Natural killer cell treated with Interleukin-12 subunit alpha and Interleukin-12 subunit beta and Interleukin-15 and Interleukin-18, amount 100 ng/mL, for 72 hours (primary cell): ENCODE data around the gene A4GALT. TPM values are rescaled to one million over a fixed set of nuclear protein-coding genes. Genes with fewer than 3 reads are reported as not detected.

Source experiments
- ATAC-seq, 2 donors: fragments of 150-1000 bp; cut with Tn5 transposase in 1 of 2; sonication (Bioruptor Pico), chemical (Tn5 transposase) in 1 of 2; 2 replicates each; pipeline ENCODE4 v1.10.0; 2021
- DNase-seq: peaks from one replicate; pipeline ENCODE4 v3.0.0; 2022; ENCODE audit warnings: low spot score
- H3K27ac Mint-ChIP-seq, 2 donors: 1 replicate in 1 of 2; 2 replicates in 1 of 2; pipeline ENCODE4 v1.8.0; 2022; ENCODE audit warnings: mixed read lengths in 2 of 2, mild to moderate bottlenecking in 1 of 2, moderate library complexity in 1 of 2
- H3K27me3 Mint-ChIP-seq, 2 donors: 1 replicate in 1 of 2; 2 replicates in 1 of 2; pipeline ENCODE4 v1.8.0; 2022; ENCODE audit warnings: mixed read lengths in 2 of 2
- H3K36me3 Mint-ChIP-seq: one replicate; pipeline ENCODE4 v1.8.0; 2022; ENCODE audit warnings: mixed read lengths
- H3K4me1 Mint-ChIP-seq, 2 donors: 1 replicate in 1 of 2; 2 replicates in 1 of 2; pipeline ENCODE4 v1.8.0; 2022; ENCODE audit warnings: low read depth in 2 of 2, mixed read lengths in 2 of 2, mild to moderate bottlenecking in 1 of 2
- H3K4me3 Mint-ChIP-seq: one replicate; pipeline ENCODE4 v1.8.0; 2022; ENCODE audit warnings: mixed read lengths
- H3K9me3 Mint-ChIP-seq: 2 replicates; pipeline ENCODE4 v1.8.0; 2022; ENCODE audit warnings: mixed read lengths
- total RNA-seq, 2 donors: library from RNA; stranded (reverse); gene quantifications; one replicate each; pipeline ENCODE4 v1.2.3, GENCODE V29; 2022

The A4GALT gene
- total RNA-seq, 2 donors from 2014 or later = 0.33 TPM; not detected in 1

GRCh38 chr22:42649246-42650099, 71.2 kb downstream of the A4GALT start, which contains the start of gene CYB5R3:
TSS of gene CYB5R3 (minus strand) at chr22:42649392. CDS start at chr22:42649315, 77 bp downstream.
- no peaks in the 10 kb centered on the region for H3K9me3 Mint-ChIP-seq
- H3K4me1 Mint-ChIP-seq = peaks cover 15 to 24% of the 10 kb centered on the region in 2 donors
- ATAC-seq (peak; percentile 91 to 95), DNase-seq (peak; percentile 85)
- H3K4me3 Mint-ChIP-seq = peak within 1 kb of the TSS; percentile 99
- peak within 1 kb of the TSS; percentile 85 to 87 for H3K27ac Mint-ChIP-seq
- no peaks in the 10 kb centered on the region for H3K36me3 Mint-ChIP-seq
- no peaks in the 10 kb centered on the region for H3K27me3 Mint-ChIP-seq

GRCh38 chr22:42648368-42649245, 72.1 kb downstream of the A4GALT start:
- no peak for DNase-seq
- Mint-ChIP-seq H3K27ac (peak overlapping the region; percentile 85 to 87), H3K4me3 (peak overlapping the region; percentile 99), H3K36me3 (no peaks in the 10 kb centered on the region), H3K27me3 (no peaks in the 10 kb centered on the region), H3K4me1 (peaks cover 19 to 29% of the 10 kb centered on the region in 2 donors), H3K9me3 (no peaks in the 10 kb centered on the region)
- ATAC-seq = peak; percentile 82 to 83

- Mint-ChIP-seq H3K27ac (peak overlapping the region; percentile 85 to 87), H3K4me1 (peaks cover 19 to 29% of the 10 kb centered on the region in 2 donors), H3K27me3 (no peaks in the 10 kb centered on the region), H3K4me3 (peak overlapping the region; percentile 99), H3K36me3 (no peaks in the 10 kb centered on the region), H3K9me3 (no peaks in the 10 kb centered on the region)
- ATAC-seq (no peak), DNase-seq (no peak)
Observed at GRCh38 chr22:42648017-42648367, 72.7 kb downstream of the A4GALT start.

GRCh38 chr22:42646569-42647525, 73.8 kb downstream of the A4GALT start:
- H3K27ac Mint-ChIP-seq = peak overlapping the region; percentile 85 to 87

GRCh38 chr22:42645938-42646568, 74.6 kb downstream of the A4GALT start:
- H3K4me3 Mint-ChIP-seq = no peak overlapping the region
- H3K36me3 Mint-ChIP-seq = no peaks in the 10 kb centered on the region
- ATAC-seq (no peak), DNase-seq (no peak)
- H3K27me3 Mint-ChIP-seq = no peaks in the 10 kb centered on the region
- peaks cover 19 to 28% of the 10 kb centered on the region in 2 donors for H3K4me1 Mint-ChIP-seq
- H3K27ac Mint-ChIP-seq = peak overlapping the region in 1 of 2 donors; percentile 59
- H3K9me3 Mint-ChIP-seq = no peaks in the 10 kb centered on the region

More at GRCh38 chr22:42646569-42647525, 73.8 kb downstream of the A4GALT start:
- Mint-ChIP-seq H3K4me1 (peaks cover 19 to 29% of the 10 kb centered on the region in 2 donors), H3K27me3 (no peaks in the 10 kb centered on the region), H3K9me3 (no peaks in the 10 kb centered on the region), H3K4me3 (peak overlapping the region; percentile 99), H3K36me3 (no peaks in the 10 kb centered on the region)
- no peak for ATAC-seq
- no peak for DNase-seq

- H3K27me3 Mint-ChIP-seq = no peaks in the 10 kb centered on the region
- no peak overlapping the region for H3K4me3 Mint-ChIP-seq
- ATAC-seq = no peak
- H3K36me3 Mint-ChIP-seq = no peaks in the 10 kb centered on the region
- H3K9me3 Mint-ChIP-seq = no peaks in the 10 kb centered on the region
- peak overlapping the region in 1 of 2 donors; percentile 59 for H3K27ac Mint-ChIP-seq
- H3K4me1 Mint-ChIP-seq = peaks cover 19 to 25% of the 10 kb centered on the region in 2 donors
- DNase-seq = no peak
Observed at GRCh38 chr22:42645341-42645937, 75.2 kb downstream of the A4GALT start.

GRCh38 chr22:42644422-42645340, 76.0 kb downstream of the A4GALT start:
- DNase-seq = no peak
- Mint-ChIP-seq H3K27ac (peak overlapping the region in 1 of 2 donors; percentile 59), H3K36me3 (no peaks in the 10 kb centered on the region), H3K9me3 (no peaks in the 10 kb centered on the region), H3K4me3 (no peak overlapping the region), H3K27me3 (no peaks in the 10 kb centered on the region), H3K4me1 (peaks cover 19 to 25% of the 10 kb centered on the region in 2 donors)
- no peak for ATAC-seq

- Mint-ChIP-seq H3K4me3 (no peak overlapping the region), H3K27ac (peak overlapping the region in 1 of 2 donors; percentile 59)
- no peak for DNase-seq
Observed at GRCh38 chr22:42643634-42644421, 76.8 kb downstream of the A4GALT start.

GRCh38 chr22:42642806-42643633, 77.7 kb downstream of the A4GALT start:
- DNase-seq (no peak), ATAC-seq (no peak)
- Mint-ChIP-seq H3K9me3 (no peaks in the 10 kb centered on the region), H3K27me3 (no peaks in the 10 kb centered on the region), H3K4me1 (peaks cover 14 to 20% of the 10 kb centered on the region in 2 donors), H3K36me3 (no peaks in the 10 kb centered on the region), H3K27ac (no peak overlapping the region), H3K4me3 (no peak overlapping the region)

More at GRCh38 chr22:42643634-42644421, 76.8 kb downstream of the A4GALT start:
- Mint-ChIP-seq H3K9me3 (no peaks in the 10 kb centered on the region), H3K27me3 (no peaks in the 10 kb centered on the region), H3K4me1 (peaks cover 18 to 25% of the 10 kb centered on the region in 2 donors), H3K36me3 (no peaks in the 10 kb centered on the region)
- ATAC-seq = no peak
